IMR-90 (cell line): ENCODE results near the gene GRIK5. TPM values are rescaled to one million over a fixed set of nuclear protein-coding genes. Genes with fewer than 3 reads are reported as not detected.

Source experiments
- ATAC-seq: fragments of 200-7000 bp; cut with Tn5 transposase; 2 replicates; pipeline ENCODE4 v1.9.1; 2020; ENCODE audit warnings: low read depth, mild to moderate bottlenecking, moderate library complexity
- BruUV-seq: library from RNA; stranded (reverse); fragments of 400-500 nt; replicated peaks from 2 replicates; lab custom pipeline; 2021; lab: Mats Ljungman, UMichigan
- CTCF ChIA-PET: fragments of 300-600 bp; formaldehyde crosslinking; extraction: SDS; loops from one replicate; lab custom pipeline; 2021; ENCODE audit warnings: antibody characterized with exemption; lab: Yijun Ruan, JAX
- POLR2A ChIA-PET: fragments of 300-600 bp; sonication (Branson Sonifier 250); formaldehyde crosslinking; loops from one replicate; lab custom pipeline; 2022; ENCODE audit warnings: antibody characterized with exemption; ENCODE audit not compliant: unreplicated experiment; lab: Charles Lee
- DNase-seq: peaks from one replicate; pipeline ENCODE4 v3.0.0; 2013
- H2AFZ ChIP-seq: replicated peaks from 2 replicates; pipeline ENCODE3; 2013; ENCODE audit warnings: low read length, mild to moderate bottlenecking; ENCODE audit not compliant: poor library complexity
- H2AK5ac ChIP-seq: 2 replicates; pipeline ENCODE4 v1.6.1; 2013; ENCODE audit warnings: low read depth, low read length, inconsistent platforms
- H2AK9ac ChIP-seq: replicated peaks from 2 replicates; pipeline ENCODE3; 2013; ENCODE audit warnings: mild to moderate bottlenecking, low read depth, low read length, moderate library complexity; ENCODE audit not compliant: poor library complexity
- H2BK120ac ChIP-seq: 2 replicates; pipeline ENCODE4 v1.6.1; 2013; ENCODE audit warnings: low read depth, low read length, inconsistent platforms
- H2BK15ac ChIP-seq: 3 replicates; pipeline ENCODE4 v1.6.1; 2013; ENCODE audit warnings: low read depth, low read length, inconsistent platforms
- H2BK20ac ChIP-seq: 2 replicates; pipeline ENCODE4 v1.6.1; 2013; ENCODE audit warnings: low read depth, mild to moderate bottlenecking, inconsistent platforms, low read length, moderate library complexity
- H2BK5ac ChIP-seq: 2 replicates; pipeline ENCODE4 v1.6.1; 2013; ENCODE audit warnings: mild to moderate bottlenecking, low read depth, low read length, inconsistent platforms; ENCODE audit not compliant: poor library complexity, severe bottlenecking
- H3K14ac ChIP-seq: replicated peaks from 2 replicates; pipeline ENCODE4 v1.6.1; 2013; ENCODE audit warnings: low read depth, low read length, inconsistent platforms
- H3K18ac ChIP-seq: 2 replicates; pipeline ENCODE4 v1.6.1; 2013; ENCODE audit warnings: low read depth, low read length, control low read depth
- H3K23ac ChIP-seq: 2 replicates; pipeline ENCODE4 v1.6.1; 2013; ENCODE audit warnings: low read depth, low read length, inconsistent platforms
- H3K27ac ChIP-seq: 2 replicates; pipeline ENCODE4 v1.5.1; 2013; ENCODE audit warnings: mild to moderate bottlenecking, control low read depth, low read length; ENCODE audit not compliant: insufficient read depth
- H3K27me3 ChIP-seq: 2 replicates; pipeline ENCODE4 v1.6.1; 2013; ENCODE audit warnings: low read length; ENCODE audit not compliant: control insufficient read depth, insufficient read depth
- H3K36me3 ChIP-seq: 2 replicates; pipeline ENCODE4 v1.6.1; 2013; ENCODE audit warnings: low read length, mixed read lengths; ENCODE audit not compliant: control insufficient read depth, insufficient read depth
- H3K4ac ChIP-seq: 2 replicates; pipeline ENCODE4 v1.6.1; 2013; ENCODE audit warnings: low read depth, low read length, inconsistent platforms
- H3K4me1 ChIP-seq: 2 replicates; pipeline ENCODE4 v1.6.1; 2013; ENCODE audit warnings: low read length, mixed read lengths; ENCODE audit not compliant: control insufficient read depth, insufficient read depth
- H3K4me2 ChIP-seq: 2 replicates; pipeline ENCODE4 v1.6.1; 2013; ENCODE audit warnings: low read depth, mild to moderate bottlenecking, control low read depth, low read length, moderate library complexity
- H3K4me3 ChIP-seq: 2 replicates; pipeline ENCODE4 v1.5.1; 2013; ENCODE audit warnings: low read depth, mild to moderate bottlenecking, control low read depth, low read length, moderate library complexity; ENCODE audit not compliant: insufficient read depth
- H3K56ac ChIP-seq: 2 replicates; pipeline ENCODE4 v1.6.1; 2013; ENCODE audit warnings: low read length, inconsistent platforms; ENCODE audit not compliant: insufficient read depth; ENCODE audit errors: extremely low read depth
- H3K79me1 ChIP-seq, 2 experiments: 2 replicates each; pipeline ENCODE4 v1.6.1; 2013; ENCODE audit warnings: low read length in 2 of 2, inconsistent platforms in 1 of 2, low read depth in 1 of 2
- H3K9ac ChIP-seq: 2 replicates; pipeline ENCODE4 v1.6.1; 2013; ENCODE audit warnings: low read depth, low read length, control low read depth
- H3K9me1 ChIP-seq: 2 replicates; pipeline ENCODE4 v1.6.1; 2013; ENCODE audit warnings: low read length, inconsistent platforms; ENCODE audit not compliant: insufficient read depth
- H3K9me3 ChIP-seq: 2 replicates; pipeline ENCODE4 v1.6.1; 2013; ENCODE audit warnings: low read length; ENCODE audit not compliant: control insufficient read depth, insufficient read depth
- H4K20me1 ChIP-seq: 2 replicates; pipeline ENCODE4 v1.6.1; 2013; ENCODE audit warnings: low read length, inconsistent platforms; ENCODE audit not compliant: insufficient read depth
- H4K5ac ChIP-seq: 2 replicates; pipeline ENCODE4 v1.6.1; 2013; ENCODE audit warnings: mild to moderate bottlenecking, low read depth, low read length, control low read depth
- H4K8ac ChIP-seq, 2 experiments: 2 replicates each; pipeline ENCODE4 v1.6.1; 2013; ENCODE audit warnings: low read depth in 2 of 2, low read length in 2 of 2, control low read depth in 1 of 2, inconsistent platforms in 1 of 2
- H4K91ac ChIP-seq: 2 replicates; pipeline ENCODE4 v1.6.1; 2013; ENCODE audit warnings: low read depth, low read length, inconsistent platforms; ENCODE audit not compliant: insufficient read depth
- CEBPB ChIP-seq: IDR thresholded peaks from 2 replicates; pipeline ENCODE4 v1.6.1; 2012; ENCODE audit warnings: low read depth, low read length, improper control_type of control experiment
- FOS ChIP-seq: fragments of 150-350 bp; IDR thresholded peaks from 2 replicates; pipeline ENCODE4 v1.6.1; 2016; ENCODE audit warnings: low read depth, low read length
- RAD21 ChIP-seq: IDR thresholded peaks from 2 replicates; pipeline ENCODE4 v1.6.1; 2012; ENCODE audit warnings: low read length, improper control_type of control experiment
- RCOR1 ChIP-seq: IDR thresholded peaks from 2 replicates; pipeline ENCODE4 v1.6.1; 2012; ENCODE audit warnings: mild to moderate bottlenecking, low read length, improper control_type of control experiment; ENCODE audit not compliant: insufficient replicate concordance
- RFX5 ChIP-seq: IDR thresholded peaks from 2 replicates; pipeline ENCODE4 v1.8.0; 2012; ENCODE audit warnings: low read depth, mild to moderate bottlenecking, low read length, moderate library complexity
- WGBS, 2 experiments: methylation state at CpG; one replicate each; pipeline versions ENCODE4 v1.1.5 to v1.1.7; 2013; ENCODE audit warnings: missing lambda C conversion rate in 2 of 2; ENCODE audit not compliant: insufficient read length in 1 of 2; ENCODE audit errors: extremely low coverage in 2 of 2; 5-methylcytosine and 5-hydroxymethylcytosine counted together
- dilution Hi-C: fragments of 300-500 bp; cut with HindIII; formaldehyde crosslinking; loops from one replicate; pipeline ENCODE4 v1.14.3; 2018; ENCODE audit warnings: low sequenced_read_pairs; ENCODE audit not compliant: unreplicated experiment
- in situ Hi-C: fragments of 300-500 bp; cut with MboI; formaldehyde crosslinking; loops from 3 replicates; pipeline ENCODE4 v1.14.3; 2019; ENCODE audit warnings: low sequenced_read_pairs, inconsistent platforms, mixed read lengths
- intact Hi-C: fragments of 100-400 bp; cut with micrococcal nuclease; formaldehyde crosslinking; loops from 2 replicates; pipeline ENCODE4 v1.10.0; 2022
- polyA plus RNA-seq, 3 experiments: library from polyadenylated mRNA; depleted of rRNA; stranded (reverse); fragments of >200 nt; gene quantifications; 2 replicates each; pipeline ENCODE4 v1.2.3, GENCODE V29; 2012; ENCODE audit warnings: low replicate concordance in 1 of 3
- total RNA-seq: library from RNA; depleted of rRNA; stranded (reverse); fragments of >200 nt; gene quantifications from 2 replicates; pipeline ENCODE4 v1.2.3, GENCODE V29; 2012
- TF ChIP-seq, protein P1 (sequence below): fragments of 150-350 bp; IDR thresholded peaks from 2 replicates; pipeline ENCODE4 v1.6.1; 2017; ENCODE audit warnings: mild to moderate bottlenecking, antibody characterized with exemption, low read length, low read depth
- TF ChIP-seq, protein P2 (sequence below): conservative IDR thresholded peaks from 2 replicates; pipeline ENCODE4 v1.5.1; 2012; ENCODE audit warnings: mild to moderate bottlenecking, low read depth, low read length, improper control_type of control experiment

GRIK5 gene
- total and polyA plus RNA-seq, 2 of the 4 experiments (the other 2 are of a cell fraction), result 0.10 TPM; not detected in 1

DNA sequence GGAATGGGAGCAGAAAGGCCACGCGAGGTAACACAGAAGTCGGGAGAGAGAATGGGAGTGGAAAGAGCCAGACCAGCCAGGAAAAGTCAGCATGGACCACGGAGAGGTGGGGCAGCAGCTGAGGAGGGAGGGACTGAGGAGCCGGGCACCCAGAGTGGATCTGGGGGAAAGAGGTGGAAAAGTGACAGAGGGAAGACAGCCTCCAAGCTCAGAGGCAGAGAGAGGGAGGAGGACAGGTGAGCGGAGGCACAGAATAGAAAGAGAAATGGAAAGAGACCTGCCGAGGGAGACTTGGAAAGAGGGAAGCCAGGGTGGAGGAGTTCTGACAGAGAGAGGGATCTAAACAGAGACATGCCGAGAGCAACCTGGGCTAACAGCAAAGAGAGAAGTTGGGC is 1.6 kb downstream of the GRIK5 start:
- H4K91ac ChIP-seq, result no peak overlapping the region
- no peak overlapping the region for H2AFZ ChIP-seq
- H3K23ac ChIP-seq, result no peak overlapping the region
- CTCF ChIA-PET, result no interaction called here
- dilution Hi-C loops (no loop called here), in situ Hi-C loops (no loop called here), intact Hi-C loops (no loop called here)
- no TSS peak for BruUV-seq
- no peak overlapping the region for H2BK15ac ChIP-seq
- H3K4me3 ChIP-seq, result no peak overlapping the region
- ATAC-seq (no peak), DNase-seq (no peak)
- peaks cover 62% of the 10 kb centered on the region for H3K27me3 ChIP-seq
- H3K9me1 ChIP-seq, result no peaks in the 10 kb centered on the region
- TF ChIP-seq, protein P1, sequence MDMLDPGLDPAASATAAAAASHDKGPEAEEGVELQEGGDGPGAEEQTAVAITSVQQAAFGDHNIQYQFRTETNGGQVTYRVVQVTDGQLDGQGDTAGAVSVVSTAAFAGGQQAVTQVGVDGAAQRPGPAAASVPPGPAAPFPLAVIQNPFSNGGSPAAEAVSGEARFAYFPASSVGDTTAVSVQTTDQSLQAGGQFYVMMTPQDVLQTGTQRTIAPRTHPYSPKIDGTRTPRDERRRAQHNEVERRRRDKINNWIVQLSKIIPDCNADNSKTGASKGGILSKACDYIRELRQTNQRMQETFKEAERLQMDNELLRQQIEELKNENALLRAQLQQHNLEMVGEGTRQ, result no peak
- TF ChIP-seq RFX5, result no peak
- no peak for TF ChIP-seq RCOR1
- no peak for TF ChIP-seq RAD21
- TF ChIP-seq, protein P2, sequence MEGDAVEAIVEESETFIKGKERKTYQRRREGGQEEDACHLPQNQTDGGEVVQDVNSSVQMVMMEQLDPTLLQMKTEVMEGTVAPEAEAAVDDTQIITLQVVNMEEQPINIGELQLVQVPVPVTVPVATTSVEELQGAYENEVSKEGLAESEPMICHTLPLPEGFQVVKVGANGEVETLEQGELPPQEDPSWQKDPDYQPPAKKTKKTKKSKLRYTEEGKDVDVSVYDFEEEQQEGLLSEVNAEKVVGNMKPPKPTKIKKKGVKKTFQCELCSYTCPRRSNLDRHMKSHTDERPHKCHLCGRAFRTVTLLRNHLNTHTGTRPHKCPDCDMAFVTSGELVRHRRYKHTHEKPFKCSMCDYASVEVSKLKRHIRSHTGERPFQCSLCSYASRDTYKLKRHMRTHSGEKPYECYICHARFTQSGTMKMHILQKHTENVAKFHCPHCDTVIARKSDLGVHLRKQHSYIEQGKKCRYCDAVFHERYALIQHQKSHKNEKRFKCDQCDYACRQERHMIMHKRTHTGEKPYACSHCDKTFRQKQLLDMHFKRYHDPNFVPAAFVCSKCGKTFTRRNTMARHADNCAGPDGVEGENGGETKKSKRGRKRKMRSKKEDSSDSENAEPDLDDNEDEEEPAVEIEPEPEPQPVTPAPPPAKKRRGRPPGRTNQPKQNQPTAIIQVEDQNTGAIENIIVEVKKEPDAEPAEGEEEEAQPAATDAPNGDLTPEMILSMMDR, result no peak
- no peak for TF ChIP-seq FOS
- no peak for TF ChIP-seq CEBPB
- H2BK120ac ChIP-seq, result no peak overlapping the region
- H2BK20ac ChIP-seq, result no peak overlapping the region
- H3K9me3 ChIP-seq, result no peaks in the 10 kb centered on the region
- H3K79me1 ChIP-seq, result no peaks in the 10 kb centered on the region
- no peaks in the 10 kb centered on the region for H3K4me1 ChIP-seq
- H3K27ac ChIP-seq, result no peak overlapping the region
- H4K8ac ChIP-seq, result no peak overlapping the region
- no peak overlapping the region for H3K56ac ChIP-seq
- POLR2A ChIA-PET, result no interaction called here
- H2BK5ac ChIP-seq, result no peak overlapping the region
- no peak overlapping the region for H3K4me2 ChIP-seq
- no peaks in the 10 kb centered on the region for H4K20me1 ChIP-seq
- no peak overlapping the region for H4K5ac ChIP-seq
- H3K9ac ChIP-seq, result no peak overlapping the region
- no peak overlapping the region for H2AK9ac ChIP-seq
- H3K18ac ChIP-seq, result no peak overlapping the region
- 35% methylated on average over 2 of the region's 8 CpGs; no CpG with 5 or more reads in 1 of the 2 experiments for WGBS, 2 experiments
- no peak overlapping the region for H3K14ac ChIP-seq
- H2AK5ac ChIP-seq, result no peak overlapping the region
- no peak overlapping the region for H3K4ac ChIP-seq
- no peaks in the 10 kb centered on the region for H3K36me3 ChIP-seq
